ENCODE measurements around the gene SOX13.

SOX13 gene

GRCh38 chr1:204033306-204033705, 39.6 kb upstream of the SOX13 start:
- TF ChIP-seq CTCF (IDR thresholded peaks at IDR 0.05; ENCODE audit: low read depth, low read length): no peak
- H3K4me3 ChIP-seq (ENCODE audit: low read depth, low read length): no peak overlapping the region

GRCh38 chr1:204036882-204037655, 35.8 kb upstream of the SOX13 start:
- TF ChIP-seq CTCF (IDR thresholded peaks at IDR 0.05; ENCODE audit: low read depth, low read length): no peak

GRCh38 chr1:204041232-204041767, 31.6 kb upstream of the SOX13 start:
- no peak for TF ChIP-seq CTCF (IDR thresholded peaks at IDR 0.05; ENCODE audit: low read depth, low read length)
- no peak overlapping the region for H3K4me3 ChIP-seq (ENCODE audit: low read depth, low read length)

More at GRCh38 chr1:204036882-204037655, 35.8 kb upstream of the SOX13 start:
- H3K4me3 ChIP-seq (ENCODE audit: low read depth, low read length): no peak overlapping the region

- no peak overlapping the region for H3K4me3 ChIP-seq (ENCODE audit: low read depth, low read length)
- TF ChIP-seq CTCF (IDR thresholded peaks at IDR 0.05; ENCODE audit: low read depth, low read length): no peak
These were observed 31.0 kb upstream of the SOX13 start for GRCh38 chr1:204041803-204042505.

GRCh38 chr1:204042516-204042915, 30.4 kb upstream of the SOX13 start:
- H3K4me3 ChIP-seq (ENCODE audit: low read depth, low read length): no peak overlapping the region
- TF ChIP-seq CTCF (IDR thresholded peaks at IDR 0.05; ENCODE audit: low read depth, low read length): no peak

- no peak overlapping the region for H3K4me3 ChIP-seq (ENCODE audit: low read depth, low read length)
- TF ChIP-seq CTCF (IDR thresholded peaks at IDR 0.05; ENCODE audit: low read depth, low read length): no peak
These were observed 29.2 kb upstream of the SOX13 start for GRCh38 chr1:204043680-204044079.

- TF ChIP-seq CTCF (IDR thresholded peaks at IDR 0.05; ENCODE audit: low read depth, low read length): no peak
- no peak overlapping the region for H3K4me3 ChIP-seq (ENCODE audit: low read depth, low read length)
These were observed 28.5 kb upstream of the SOX13 start for GRCh38 chr1:204044448-204044847.

Data from WI38 (cell line).